OCI-LY7 (cell line): Measurements from ENCODE around the gene SLC9A2. TPM values are rescaled to one million over a fixed set of nuclear protein-coding genes. Genes with fewer than 3 reads are reported as not detected.

Experiments
- BruUV-seq: library from RNA; stranded (reverse); fragments of 400-500 nt; replicated peaks from 2 replicates; lab custom pipeline; 2021; lab: Mats Ljungman, UMichigan
- CTCF ChIA-PET: fragments of 300-600 bp; sonication (Branson Sonifier 250); formaldehyde crosslinking; loops from one replicate; lab custom pipeline; 2022; ENCODE audit warnings: antibody characterized with exemption; ENCODE audit not compliant: unreplicated experiment; lab: Charles Lee
- POLR2A ChIA-PET: fragments of 300-600 bp; sonication (Branson Sonifier 250); formaldehyde crosslinking; loops from one replicate; lab custom pipeline; 2022; ENCODE audit warnings: antibody characterized with exemption; lab: Charles Lee
- DNase-seq: peaks from one replicate; pipeline ENCODE4 v3.0.0-alpha.2; 2015; ENCODE audit warnings: low spot score
- H2AFZ ChIP-seq: fragments of 200-600 bp; sonication (generic), shearing (Covaris generic); 2 replicates; pipeline ENCODE4 v1.6.1; 2014; ENCODE audit warnings: mild to moderate bottlenecking, antibody characterized with exemption, low read length, moderate library complexity
- H3K27ac ChIP-seq: fragments of 200-600 bp; sonication (generic); 2 replicates; pipeline ENCODE4 v1.5.1; 2014; ENCODE audit warnings: mixed run types, low read depth, mild to moderate bottlenecking, moderate library complexity, low read length, inconsistent platforms; ENCODE audit not compliant: poor library complexity, severe bottlenecking
- H3K36me3 ChIP-seq: fragments of 200-600 bp; sonication (generic); 2 replicates; pipeline ENCODE4 v1.6.1; 2014; ENCODE audit warnings: mild to moderate bottlenecking, antibody characterized with exemption, low read length, moderate library complexity, mixed read lengths; ENCODE audit not compliant: insufficient read depth
- H3K4me1 ChIP-seq: fragments of 200-600 bp; sonication (generic); 2 replicates; pipeline ENCODE4 v1.5.1; 2014; ENCODE audit warnings: mild to moderate bottlenecking, low read length; ENCODE audit not compliant: insufficient read depth, poor library complexity, severe bottlenecking
- H3K4me2 ChIP-seq: fragments of 200-600 bp; sonication (generic); 2 replicates; pipeline ENCODE4 v1.6.1; 2014; ENCODE audit warnings: mild to moderate bottlenecking, low read length
- H3K4me3 ChIP-seq: fragments of 200-600 bp; sonication (generic); 2 replicates; pipeline ENCODE4 v1.5.1; 2014; ENCODE audit warnings: mild to moderate bottlenecking, low read depth, low read length; ENCODE audit not compliant: poor library complexity, severe bottlenecking
- H3K79me2 ChIP-seq: fragments of 200-600 bp; sonication (generic); 2 replicates; pipeline ENCODE4 v1.6.1; 2016; ENCODE audit warnings: low read depth, mild to moderate bottlenecking, low read length, moderate library complexity, mixed read lengths; ENCODE audit not compliant: insufficient read depth
- H3K9me2 ChIP-seq: fragments of 200-600 bp; sonication (generic); 2 replicates; pipeline ENCODE4 v1.6.1; 2016; ENCODE audit warnings: mild to moderate bottlenecking, low read length, mixed read lengths; ENCODE audit not compliant: insufficient read depth
- H3K9me3 ChIP-seq: fragments of 200-600 bp; sonication (generic); 2 replicates; pipeline ENCODE4 v1.6.1; 2014; ENCODE audit warnings: mild to moderate bottlenecking, mixed run types, low read length, mixed read lengths
- H4K20me1 ChIP-seq: fragments of 200-600 bp; sonication (generic); 2 replicates; pipeline ENCODE4 v1.6.1; 2014; ENCODE audit warnings: mild to moderate bottlenecking, antibody characterized with exemption, low read length, moderate library complexity, mixed read lengths; ENCODE audit not compliant: insufficient read depth
- EZH2phosphoT487 ChIP-seq: fragments of 200-600 bp; sonication (generic); IDR thresholded peaks from 2 replicates; pipeline ENCODE4 v1.6.1; 2018; ENCODE audit warnings: low read depth, borderline replicate concordance, mild to moderate bottlenecking, mixed run types, antibody characterized with exemption, low read length, moderate library complexity, mixed read lengths
- intact Hi-C: fragments of 100-400 bp; cut with micrococcal nuclease; formaldehyde crosslinking; loops from one replicate; pipeline ENCODE4 v1.10.0; 2022; ENCODE audit not compliant: unreplicated experiment
- total RNA-seq, 2 experiments: library from RNA; depleted of rRNA in 1 of 2; stranded (reverse); fragments of >200 nt in 1 of 2; shearing (Covaris generic) in 1 of 2; gene quantifications; 2 replicates each; pipeline ENCODE4 v1.2.3, GENCODE V29; 2014 to 2022
- TF ChIP-seq, protein P1 (sequence below): fragments of 200-600 bp; sonication (generic); conservative IDR thresholded peaks from 2 replicates; pipeline ENCODE4 v1.5.1; 2014; ENCODE audit warnings: mild to moderate bottlenecking, antibody characterized with exemption, low read length, moderate library complexity, mixed read lengths

Gene SLC9A2
- total RNA-seq, 2 experiments from 2014 or later, result not detected

DNA sequence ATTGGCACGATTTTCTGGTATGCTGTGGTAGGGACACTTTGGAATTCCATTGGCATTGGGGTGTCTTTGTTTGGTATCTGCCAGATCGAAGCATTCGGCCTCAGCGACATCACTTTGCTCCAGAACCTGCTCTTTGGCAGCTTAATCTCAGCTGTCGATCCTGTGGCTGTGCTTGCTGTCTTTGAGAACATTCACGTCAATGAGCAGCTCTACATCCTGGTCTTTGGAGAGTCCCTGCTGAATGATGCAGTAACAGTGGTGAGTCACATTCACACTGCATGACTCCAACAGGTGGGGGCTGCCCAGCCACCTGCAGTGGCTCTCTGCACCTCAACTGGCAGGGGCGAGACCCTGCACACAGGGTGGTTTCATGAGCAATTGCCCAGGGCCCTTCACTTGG, 38.4 kb downstream of the SLC9A2 start:
- no peak overlapping the region for H3K4me3 ChIP-seq
- H3K4me1 ChIP-seq, result no peaks in the 10 kb centered on the region
- H2AFZ ChIP-seq, result no peak overlapping the region
- H3K79me2 ChIP-seq, result no peaks in the 10 kb centered on the region
- no peak overlapping the region for H3K27ac ChIP-seq
- no peaks in the 10 kb centered on the region for H4K20me1 ChIP-seq
- intact Hi-C loops, result no loop called here
- TF ChIP-seq, protein P1, sequence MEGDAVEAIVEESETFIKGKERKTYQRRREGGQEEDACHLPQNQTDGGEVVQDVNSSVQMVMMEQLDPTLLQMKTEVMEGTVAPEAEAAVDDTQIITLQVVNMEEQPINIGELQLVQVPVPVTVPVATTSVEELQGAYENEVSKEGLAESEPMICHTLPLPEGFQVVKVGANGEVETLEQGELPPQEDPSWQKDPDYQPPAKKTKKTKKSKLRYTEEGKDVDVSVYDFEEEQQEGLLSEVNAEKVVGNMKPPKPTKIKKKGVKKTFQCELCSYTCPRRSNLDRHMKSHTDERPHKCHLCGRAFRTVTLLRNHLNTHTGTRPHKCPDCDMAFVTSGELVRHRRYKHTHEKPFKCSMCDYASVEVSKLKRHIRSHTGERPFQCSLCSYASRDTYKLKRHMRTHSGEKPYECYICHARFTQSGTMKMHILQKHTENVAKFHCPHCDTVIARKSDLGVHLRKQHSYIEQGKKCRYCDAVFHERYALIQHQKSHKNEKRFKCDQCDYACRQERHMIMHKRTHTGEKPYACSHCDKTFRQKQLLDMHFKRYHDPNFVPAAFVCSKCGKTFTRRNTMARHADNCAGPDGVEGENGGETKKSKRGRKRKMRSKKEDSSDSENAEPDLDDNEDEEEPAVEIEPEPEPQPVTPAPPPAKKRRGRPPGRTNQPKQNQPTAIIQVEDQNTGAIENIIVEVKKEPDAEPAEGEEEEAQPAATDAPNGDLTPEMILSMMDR, result no peak
- no peak for TF ChIP-seq EZH2phosphoT487
- H3K9me2 ChIP-seq, result no peaks in the 10 kb centered on the region
- ChIA-PET POLR2A (no interaction called here), CTCF (no interaction called here)
- H3K9me3 ChIP-seq, result no peaks in the 10 kb centered on the region
- BruUV-seq, result no TSS peak
- H3K36me3 ChIP-seq, result no peaks in the 10 kb centered on the region
- no peak for DNase-seq
- H3K4me2 ChIP-seq, result no peak overlapping the region

DNA sequence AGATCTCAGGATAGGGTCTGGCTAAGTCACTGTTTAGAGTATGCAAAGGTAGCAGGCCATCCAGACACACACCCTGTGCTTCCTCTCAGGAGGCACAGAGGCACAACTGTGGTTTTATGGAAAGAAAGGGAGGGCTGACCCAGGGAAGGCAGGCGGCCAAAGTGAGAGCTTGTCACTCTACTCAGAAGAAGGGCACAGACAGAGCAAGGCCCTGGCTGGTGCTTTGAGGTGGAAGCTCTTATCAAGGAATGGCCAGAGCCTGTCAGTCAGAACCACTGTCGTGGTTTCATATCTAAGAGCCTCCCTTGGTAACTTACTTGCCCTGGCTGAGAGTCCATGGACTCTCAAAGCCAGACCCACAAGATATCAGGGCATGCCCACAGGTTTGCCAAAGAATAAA, 40.7 kb downstream of the SLC9A2 start:
- Histone ChIP-seq H3K9me3 (no peaks in the 10 kb centered on the region), H3K9me2 (no peaks in the 10 kb centered on the region), H3K27ac (no peak overlapping the region), H2AFZ (no peak overlapping the region), H3K4me1 (no peaks in the 10 kb centered on the region), H3K36me3 (no peaks in the 10 kb centered on the region), H4K20me1 (no peaks in the 10 kb centered on the region), H3K79me2 (no peaks in the 10 kb centered on the region), H3K4me3 (no peak overlapping the region), H3K4me2 (no peak overlapping the region)
- TF ChIP-seq, protein P1, result no peak
- no peak for TF ChIP-seq EZH2phosphoT487
- intact Hi-C loops, result no loop called here
- DNase-seq, result no peak
- ChIA-PET POLR2A (no interaction called here), CTCF (no interaction called here)
- no TSS peak for BruUV-seq

DNA sequence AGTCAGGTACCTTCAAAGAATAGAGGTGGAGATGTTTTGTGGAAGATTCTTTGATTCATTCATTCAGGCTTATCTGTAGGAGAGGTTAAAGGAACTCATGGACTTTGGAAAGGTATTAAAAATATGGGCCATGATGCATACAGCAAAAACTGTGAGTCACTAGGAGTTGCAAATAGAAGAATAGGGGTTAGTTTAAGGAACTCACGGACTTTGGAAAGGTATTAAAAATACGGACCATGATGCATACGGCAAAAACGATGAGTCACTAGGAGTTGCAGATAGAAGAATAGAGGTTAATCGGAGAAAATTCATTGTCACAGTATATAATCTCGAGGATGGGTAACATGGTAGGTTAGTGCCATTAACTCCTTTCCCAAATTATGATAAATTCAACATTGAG, 41.2 kb downstream of the SLC9A2 start:
- BruUV-seq, result no TSS peak
- no peak for TF ChIP-seq EZH2phosphoT487
- TF ChIP-seq, protein P1, result no peak
- Histone ChIP-seq H4K20me1 (no peaks in the 10 kb centered on the region), H3K36me3 (no peaks in the 10 kb centered on the region), H3K27ac (no peak overlapping the region), H3K4me2 (no peak overlapping the region), H2AFZ (no peak overlapping the region), H3K9me2 (no peaks in the 10 kb centered on the region), H3K4me1 (no peaks in the 10 kb centered on the region), H3K79me2 (no peaks in the 10 kb centered on the region), H3K4me3 (no peak overlapping the region), H3K9me3 (no peaks in the 10 kb centered on the region)
- ChIA-PET CTCF (no interaction called here), POLR2A (no interaction called here)
- no peak for DNase-seq
- intact Hi-C loops, result no loop called here
